HEK293T (cell line): Measurements from ENCODE around the gene MSH5.

Experiments used
- BHLHE40 ChIP-seq: fragments of 450-650 bp; IDR thresholded peaks from 2 replicates; pipeline ENCODE4 v1.6.1; 2016; ENCODE audit warnings: mild to moderate bottlenecking, moderate library complexity, borderline replicate concordance
- ELF4 ChIP-seq: fragments of 450-650 bp; IDR thresholded peaks from 2 replicates; pipeline ENCODE4 v1.6.1; 2017; ENCODE audit warnings: antibody characterized with exemption
- FOXM1 ChIP-seq: fragments of 450-650 bp; IDR thresholded peaks from 2 replicates; pipeline ENCODE4 v1.6.1; 2017; ENCODE audit warnings: mild to moderate bottlenecking, borderline replicate concordance
- LEF1 ChIP-seq: fragments of 450-650 bp; IDR thresholded peaks from 2 replicates; pipeline ENCODE4 v1.6.1; 2017; ENCODE audit warnings: mild to moderate bottlenecking, borderline replicate concordance
- NFRKB ChIP-seq: fragments of 450-650 bp; IDR thresholded peaks from 2 replicates; pipeline ENCODE4 v1.6.1; 2016; ENCODE audit warnings: mild to moderate bottlenecking, moderate library complexity
- SUZ12 ChIP-seq: fragments of 450-650 bp; IDR thresholded peaks from 2 replicates; pipeline ENCODE4 v1.6.1; 2016; ENCODE audit warnings: mild to moderate bottlenecking
- TARDBP ChIP-seq: fragments of 450-650 bp; IDR thresholded peaks from 2 replicates; pipeline ENCODE4 v1.6.1; 2016
- ZNF384 ChIP-seq: fragments of 450-650 bp; IDR thresholded peaks from 2 replicates; pipeline ENCODE4 v1.6.1; 2016
- TF ChIP-seq, protein P1 (sequence below): fragments of 450-650 bp; IDR thresholded peaks from 2 replicates; pipeline ENCODE4 v1.6.1; 2016

DNA sequence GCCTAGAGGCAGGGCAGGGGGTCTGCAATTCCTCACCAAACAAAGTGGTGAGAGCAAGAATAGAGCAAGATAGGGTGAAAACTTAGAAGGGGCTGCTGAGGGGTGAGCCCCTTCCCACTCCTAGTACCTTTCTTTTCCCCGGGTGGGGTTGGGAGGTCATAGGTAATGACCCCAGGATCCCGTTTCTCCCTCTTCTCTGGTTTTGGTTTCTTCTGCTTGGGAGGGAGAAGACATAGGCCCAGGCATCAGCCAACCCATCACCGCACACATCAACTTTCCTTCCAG, 52.2 kb downstream of the MSH5 start:
- no peak for TF ChIP-seq FOXM1
- TF ChIP-seq NFRKB: no peak
- TF ChIP-seq, protein P1, sequence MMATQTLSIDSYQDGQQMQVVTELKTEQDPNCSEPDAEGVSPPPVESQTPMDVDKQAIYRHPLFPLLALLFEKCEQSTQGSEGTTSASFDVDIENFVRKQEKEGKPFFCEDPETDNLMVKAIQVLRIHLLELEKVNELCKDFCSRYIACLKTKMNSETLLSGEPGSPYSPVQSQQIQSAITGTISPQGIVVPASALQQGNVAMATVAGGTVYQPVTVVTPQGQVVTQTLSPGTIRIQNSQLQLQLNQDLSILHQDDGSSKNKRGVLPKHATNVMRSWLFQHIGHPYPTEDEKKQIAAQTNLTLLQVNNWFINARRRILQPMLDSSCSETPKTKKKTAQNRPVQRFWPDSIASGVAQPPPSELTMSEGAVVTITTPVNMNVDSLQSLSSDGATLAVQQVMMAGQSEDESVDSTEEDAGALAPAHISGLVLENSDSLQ: no peak
- no peak for TF ChIP-seq BHLHE40
- no peak for TF ChIP-seq ELF4
- TF ChIP-seq ZNF384: no peak
- TF ChIP-seq LEF1: no peak
- TF ChIP-seq TARDBP: no peak
- no peak for TF ChIP-seq SUZ12
